ENCODE results near the gene SH3RF3.

GRCh38 chr2:109519513-109519912, 390.5 kb downstream of the SH3RF3 start:
- TF ChIP-seq CTCF (IDR thresholded peaks at IDR 0.05): no peak
- TF ChIP-seq POLR2AphosphoS5 (IDR thresholded peaks at IDR 0.05): no peak
- TF ChIP-seq POLR2A (IDR thresholded peaks at IDR 0.05): no peak

All from upper lobe of left lung (tissue), 4 donors.